Kidney (tissue), 14 donors: ENCODE results near the gene SERINC2. TPM values are rescaled to one million over a fixed set of nuclear protein-coding genes. Genes with fewer than 3 reads are reported as not detected.

Experiments used
- DNase-seq, 5 donors: peaks; one replicate each; pipeline ENCODE4 v3.0.0-alpha.2; 2013 to 2020
- FAIRE-seq: peaks from 2 replicates; lab custom pipeline; 2012; peaks lifted over from hg19 to GRCh38; lab: Jason Lieb, UNC
- H3K27ac ChIP-seq, 2 donors: one replicate each; pipeline ENCODE4 v1.7.0; 2013; ENCODE audit warnings: low read depth in 2 of 2, low read length in 2 of 2, inconsistent platforms in 1 of 2
- H3K27me3 ChIP-seq: one replicate; pipeline ENCODE4 v1.7.1; 2013; ENCODE audit warnings: low read length, inconsistent platforms; ENCODE audit not compliant: control insufficient read depth, insufficient read depth
- H3K36me3 ChIP-seq, 3 donors: one replicate each; pipeline versions ENCODE4 v1.7.0 to v1.7.1; 2013; ENCODE audit warnings: low read length in 3 of 3, control low read depth in 1 of 3, inconsistent platforms in 1 of 3; ENCODE audit not compliant: insufficient read depth in 3 of 3, control insufficient read depth in 2 of 3
- H3K4me1 ChIP-seq, 3 donors: one replicate each; pipeline versions ENCODE4 v1.7.0 to v1.7.1; 2013; ENCODE audit warnings: low read length in 3 of 3, inconsistent platforms in 1 of 3, low read depth in 1 of 3; ENCODE audit not compliant: control insufficient read depth in 2 of 3, insufficient read depth in 2 of 3
- H3K4me3 ChIP-seq, 3 donors: one replicate each; pipeline versions ENCODE4 v1.7.0 to v1.8.1; 2013; ENCODE audit warnings: low read length in 3 of 3, control low read depth in 1 of 3, inconsistent platforms in 1 of 3
- H3K9ac ChIP-seq, 3 donors: one replicate each; pipeline versions ENCODE4 v1.7.0 to v1.7.1; 2013; ENCODE audit warnings: low read length in 3 of 3, control low read depth in 1 of 3, inconsistent platforms in 1 of 3
- H3K9me3 ChIP-seq, 3 donors: one replicate each; pipeline versions ENCODE4 v1.7.0 to v1.7.1; 2013; ENCODE audit warnings: low read length in 3 of 3, control low read depth in 1 of 3, inconsistent platforms in 1 of 3; ENCODE audit not compliant: control insufficient read depth in 2 of 3, insufficient read depth in 1 of 3
- CTCF ChIP-seq: IDR thresholded peaks from 3 replicates; pipeline ENCODE4 v1.5.1; 2012; ENCODE audit warnings: mild to moderate bottlenecking, moderate library complexity, borderline replicate concordance; ENCODE audit not compliant: insufficient read depth; ENCODE audit errors: extremely low read depth
- intact Hi-C: fragments of 100-400 bp; cut with DNase I; formaldehyde crosslinking; loops from one replicate; pipeline ENCODE4 v1.11.1; 2022
- polyA plus RNA-seq: library from polyadenylated mRNA; stranded (reverse); fragments of 350-450 nt; fragmentation: Illumina TruSeq; extraction: RNeasy Lipid Tissue Mini Kit (QIAGEN cat#74804); gene quantifications from one replicate; pipeline ENCODE4 v1.2.3, GENCODE V29; 2014; ENCODE audit warnings: low read depth, low replicate concordance; ENCODE audit not compliant: insufficient read depth
- total RNA-seq: library from RNA; stranded (reverse); fragmentation: NEBNext Ultra II Directional; extraction: Animal tissue kit (Norgen Biotek cat#: 25700); gene quantifications from one replicate; pipeline ENCODE4 v1.2.1, GENCODE V29; 2021
- donor health status: control.
- donor health status: control.
- donor health status: control.
- donor health status: control.
- donor health status: control.
- donor health status: DM: yes; HTN: yes; CAD: no.
- donor health status: Normal renal cell carcinoma (clear cell type).

SERINC2 gene
- total and polyA plus RNA-seq, 2 donors from 2014 or later = 99.2 to 126 TPM

GRCh38 chr1:31370565-31370964, 42.4 kb upstream of the SERINC2 start:
- Histone ChIP-seq H3K27ac (peak overlapping the region; percentile 89 to 98), H3K36me3 (peaks cover 0 to 20% (median 8%) of the 10 kb centered on the region in 3 donors), H3K4me1 (peaks cover 2 to 58% (median 54%) of the 10 kb centered on the region in 3 donors), H3K9me3 (no peaks in the 10 kb centered on the region), H3K9ac (peak overlapping the region in 2 of 3 donors; percentile 11 to 74), H3K27me3 (no peaks in the 10 kb centered on the region), H3K4me3 (peak overlapping the region in 2 of 3 donors; percentile 24 to 58)
- DNase-seq = no peak
- no peak for TF ChIP-seq CTCF
- FAIRE-seq = no peak
- intact Hi-C loops = no loop called here

GRCh38 chr1:31371121-31371959, 41.7 kb upstream of the SERINC2 start:
- intact Hi-C loops = no loop called here
- no peaks in the 10 kb centered on the region for H3K9me3 ChIP-seq
- H3K9ac ChIP-seq = peak overlapping the region in 2 of 3 donors; percentile 54 to 89
- peaks cover 0 to 15% (median 8%) of the 10 kb centered on the region in 3 donors for H3K36me3 ChIP-seq
- peak overlapping the region; percentile 89 to 98 for H3K27ac ChIP-seq
- H3K27me3 ChIP-seq = no peaks in the 10 kb centered on the region
- H3K4me3 ChIP-seq = peak overlapping the region in 2 of 3 donors; percentile 54 to 58
- no peak for TF ChIP-seq CTCF
- FAIRE-seq = no peak
- H3K4me1 ChIP-seq = peaks cover 2 to 57% (median 47%) of the 10 kb centered on the region in 3 donors
- DNase-seq = peak in 2 of 5 donors; percentile 59 to 79

- Histone ChIP-seq H3K4me1 (peaks cover 2 to 52% (median 41%) of the 10 kb centered on the region in 3 donors), H3K4me3 (peak overlapping the region in 2 of 3 donors; percentile 49 to 58), H3K9ac (peak overlapping the region in 2 of 3 donors; percentile 63 to 89), H3K36me3 (peaks cover 0 to 9% (median 4%) of the 10 kb centered on the region in 3 donors), H3K27me3 (no peaks in the 10 kb centered on the region), H3K9me3 (no peaks in the 10 kb centered on the region), H3K27ac (peak overlapping the region; percentile 89 to 98)
- DNase-seq = no peak
- intact Hi-C loops = no loop called here
- no peak for TF ChIP-seq CTCF
- no peak for FAIRE-seq
These were observed 41.0 kb upstream of the SERINC2 start for GRCh38 chr1:31372051-31372450.
